HUDEP-2 (cell line): ENCODE data around the gene THRB.
A peak's percentile ranks its signal among the peaks of the same experiment; 100 is the strongest.

Source experiments
- DNase-seq, 76 experiments: peaks; one replicate each; lab custom pipeline; 2025; ENCODE audit not compliant: unreplicated experiment in 76 of 76; lab: John Stamatoyannopoulos, UW

Gene THRB

DNA sequence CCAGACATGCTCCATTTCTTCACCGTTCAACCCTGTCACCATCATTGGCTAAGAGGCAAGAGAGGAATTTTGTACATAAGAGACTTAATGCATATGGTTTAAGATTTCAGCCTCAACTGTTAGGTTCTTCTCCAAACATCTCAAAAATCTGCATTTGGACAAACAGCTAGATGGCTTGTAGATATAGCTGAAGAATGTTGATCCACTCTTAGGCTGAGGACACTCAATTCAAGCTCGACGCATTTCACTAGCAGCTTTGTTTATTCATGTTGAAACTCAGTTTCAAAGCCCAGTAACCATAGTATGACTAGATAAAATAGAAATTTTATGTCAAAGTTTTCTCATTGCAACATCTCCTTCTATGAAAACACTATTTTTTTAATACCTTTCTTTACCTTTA, 208.2 kb downstream of the THRB start:
- DNase-seq = no peak

- DNase-seq = no peak
These were observed 216.1 kb downstream of the THRB start for GRCh38 chr3:24278543-24278942.

DNA sequence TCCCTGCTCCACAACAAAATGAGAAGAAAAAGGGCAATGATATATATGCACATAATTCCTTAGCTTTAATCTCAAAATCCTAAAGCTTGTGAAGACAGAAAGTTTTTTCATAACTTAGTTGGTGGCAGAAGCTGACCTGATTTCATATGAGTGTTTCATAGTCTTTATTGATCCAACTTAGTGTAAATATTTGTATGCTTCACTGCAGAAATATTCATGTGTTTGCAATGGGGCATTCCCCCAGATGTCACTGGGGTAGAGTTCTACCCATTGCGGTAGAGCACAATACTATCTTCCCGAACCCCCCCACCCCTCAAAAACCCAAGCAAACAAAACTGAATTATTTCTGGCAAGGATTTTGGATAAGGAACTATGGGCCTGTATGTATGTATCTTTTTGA, 221.2 kb downstream of the THRB start:
- DNase-seq = no peak

DNA sequence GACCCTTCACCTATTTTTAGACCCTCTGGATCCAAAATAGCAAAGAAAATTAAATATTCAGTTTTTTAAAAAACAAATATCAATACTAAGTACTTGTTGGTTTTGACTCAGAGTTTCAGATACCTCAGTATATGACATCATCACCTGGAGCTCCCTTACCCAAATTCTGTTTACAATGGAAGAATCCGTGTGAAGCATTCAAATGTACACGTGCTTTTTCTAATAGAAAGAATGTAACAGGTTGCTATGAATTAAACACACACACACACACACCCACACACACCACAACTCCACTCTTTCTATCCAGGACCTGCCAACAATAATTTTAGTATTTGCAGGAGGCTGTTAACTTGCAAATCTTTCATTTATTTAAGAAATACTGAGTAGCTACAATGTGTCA, 221.8 kb downstream of the THRB start:
- no peak for DNase-seq

DNA sequence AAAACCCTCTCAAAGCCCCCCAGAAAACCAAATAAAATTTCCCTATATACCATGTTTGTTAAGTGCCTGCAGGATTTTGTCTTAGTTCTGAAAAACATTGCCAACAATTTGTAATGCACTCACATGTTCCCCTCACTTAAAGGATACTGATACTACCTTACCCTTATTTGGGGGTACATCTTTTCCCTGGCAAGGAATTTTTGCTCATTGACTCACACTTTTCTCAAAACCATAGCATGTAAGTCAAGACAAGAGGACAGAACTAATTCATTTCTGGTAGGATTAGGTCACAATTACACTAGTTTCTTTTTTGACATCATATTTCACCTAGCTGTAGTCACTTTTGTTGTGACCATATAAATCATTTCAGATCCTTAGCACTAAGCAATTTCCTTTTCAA, 222.2 kb downstream of the THRB start:
- no peak for DNase-seq

GRCh38 chr3:24271228-24271627, 223.4 kb downstream of the THRB start:
- no peak for DNase-seq

DNA sequence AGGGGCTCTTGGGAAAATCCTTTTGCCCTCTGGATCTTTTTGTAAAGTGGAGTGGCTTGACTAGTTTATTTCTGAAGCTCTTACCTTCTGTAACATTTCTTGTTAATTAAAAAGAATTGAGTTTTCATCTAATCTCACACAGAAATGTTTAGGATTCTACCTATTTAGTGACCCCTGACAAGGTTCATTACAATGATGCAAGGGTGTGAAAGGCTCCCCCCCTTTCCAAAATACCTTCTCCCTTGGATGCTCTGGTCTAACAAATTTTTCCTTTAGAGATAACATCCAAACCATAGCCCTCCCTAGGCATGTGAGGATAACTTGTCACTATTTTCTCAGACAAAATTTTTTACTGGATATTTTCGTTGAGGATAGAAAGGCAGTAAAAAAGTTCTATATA, 223.9 kb downstream of the THRB start:
- DNase-seq = no peak

GRCh38 chr3:24270204-24270691, 224.4 kb downstream of the THRB start:
- no peak for DNase-seq

DNA sequence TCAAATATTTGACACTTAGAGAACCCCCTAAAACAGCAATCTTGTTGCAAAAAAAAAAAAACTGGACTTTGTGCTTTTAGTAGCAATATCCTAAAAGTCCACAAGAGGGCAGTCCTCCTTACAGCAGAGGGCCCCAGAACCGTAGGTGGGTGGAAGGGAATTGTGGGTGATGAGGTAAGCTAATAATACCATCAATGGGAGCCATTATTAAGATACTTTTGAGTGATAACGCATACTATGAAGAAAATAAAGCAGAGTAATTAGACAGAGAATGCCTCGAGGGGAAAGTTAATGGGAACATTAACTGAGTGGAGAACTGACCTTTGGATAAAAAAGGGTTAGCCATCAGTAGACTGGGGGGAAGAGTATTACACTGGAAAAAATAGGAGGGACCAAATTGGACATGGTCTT, 229.9 kb downstream of the THRB start:
- DNase-seq = peak in 39 of 76 experiments; percentile 1 to 61 (median 17)

- DNase-seq = no peak
These were observed 230.6 kb downstream of the THRB start for GRCh38 chr3:24264011-24264410.

DNA sequence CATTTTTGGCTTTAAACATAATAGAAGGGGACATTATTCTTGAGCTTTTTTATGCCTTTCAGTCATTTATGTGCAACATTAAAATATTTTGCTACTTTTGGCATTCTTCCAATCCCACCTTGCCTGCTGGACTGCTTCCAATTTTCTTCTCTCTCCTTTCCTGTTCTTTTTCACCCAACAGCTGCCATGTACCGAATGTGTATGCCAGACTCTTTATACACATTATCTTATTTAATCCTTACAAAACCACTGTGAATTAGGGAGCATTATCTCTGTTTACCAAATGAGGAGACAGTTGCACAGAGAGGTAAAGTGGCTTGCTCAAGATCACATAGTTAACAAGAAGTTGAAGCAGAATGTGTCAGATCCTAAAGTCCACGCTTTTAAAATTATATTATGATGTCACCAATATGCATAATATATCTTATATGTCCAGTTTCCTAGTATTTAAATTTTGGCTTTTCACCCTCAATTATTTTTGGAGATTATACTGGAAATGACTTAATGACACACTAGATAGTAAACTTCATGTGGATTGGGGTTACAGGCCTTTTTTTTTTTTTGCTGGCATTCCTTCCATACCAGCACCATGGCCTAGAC, 231.5 kb downstream of the THRB start:
- peak in 13 of 76 experiments; percentile 1 to 63 (median 21) for DNase-seq

DNA sequence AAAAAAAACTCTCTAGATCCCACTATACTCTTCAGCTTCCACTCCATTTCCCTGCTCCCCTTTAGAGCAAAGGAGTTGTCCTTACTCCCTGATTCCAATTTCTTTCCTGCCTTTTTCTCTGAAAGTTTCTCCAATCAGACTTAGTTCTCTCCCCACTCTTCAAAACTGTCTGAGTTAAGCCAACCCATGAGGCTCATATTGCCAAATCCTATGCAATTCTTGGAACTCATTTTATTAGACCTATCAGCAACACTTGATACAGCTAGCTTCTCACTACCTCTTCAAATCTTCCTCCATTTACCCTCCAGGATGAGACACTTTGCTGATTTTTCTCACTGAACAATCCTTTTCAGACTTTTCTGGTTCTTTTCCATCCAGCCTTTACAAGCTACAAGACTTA, 233.1 kb downstream of the THRB start:
- no peak for DNase-seq

DNA sequence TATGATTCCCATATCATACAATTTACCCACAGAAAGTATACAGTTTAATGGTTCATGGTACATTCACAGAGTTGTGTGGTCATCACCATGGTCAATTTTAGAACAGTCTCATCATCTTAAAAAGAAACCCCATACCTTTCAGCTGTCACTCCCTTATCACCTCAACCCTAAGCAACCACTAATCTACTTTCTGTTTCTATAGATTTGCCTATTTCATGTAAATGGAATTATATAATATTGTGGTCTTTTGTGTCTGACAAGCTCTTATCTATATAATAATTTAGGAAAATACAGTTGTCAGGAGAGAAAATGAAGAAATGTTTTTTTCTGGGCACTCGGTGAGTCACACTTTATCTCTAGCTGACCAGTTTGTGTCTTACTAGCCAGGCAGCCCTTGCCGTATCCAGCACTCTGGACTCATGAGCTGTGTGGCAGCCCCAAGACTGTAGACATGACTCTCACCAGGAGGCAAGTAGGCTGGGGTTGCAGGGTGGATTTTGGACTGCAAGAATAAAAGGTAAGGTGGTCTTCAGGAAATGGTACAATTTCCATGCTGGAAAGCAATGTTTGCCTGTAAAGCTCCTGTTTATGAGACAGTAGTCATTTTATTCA, 234.6 kb downstream of the THRB start:
- DNase-seq = peak in 68 of 76 experiments; percentile 2 to 78 (median 42)

DNA sequence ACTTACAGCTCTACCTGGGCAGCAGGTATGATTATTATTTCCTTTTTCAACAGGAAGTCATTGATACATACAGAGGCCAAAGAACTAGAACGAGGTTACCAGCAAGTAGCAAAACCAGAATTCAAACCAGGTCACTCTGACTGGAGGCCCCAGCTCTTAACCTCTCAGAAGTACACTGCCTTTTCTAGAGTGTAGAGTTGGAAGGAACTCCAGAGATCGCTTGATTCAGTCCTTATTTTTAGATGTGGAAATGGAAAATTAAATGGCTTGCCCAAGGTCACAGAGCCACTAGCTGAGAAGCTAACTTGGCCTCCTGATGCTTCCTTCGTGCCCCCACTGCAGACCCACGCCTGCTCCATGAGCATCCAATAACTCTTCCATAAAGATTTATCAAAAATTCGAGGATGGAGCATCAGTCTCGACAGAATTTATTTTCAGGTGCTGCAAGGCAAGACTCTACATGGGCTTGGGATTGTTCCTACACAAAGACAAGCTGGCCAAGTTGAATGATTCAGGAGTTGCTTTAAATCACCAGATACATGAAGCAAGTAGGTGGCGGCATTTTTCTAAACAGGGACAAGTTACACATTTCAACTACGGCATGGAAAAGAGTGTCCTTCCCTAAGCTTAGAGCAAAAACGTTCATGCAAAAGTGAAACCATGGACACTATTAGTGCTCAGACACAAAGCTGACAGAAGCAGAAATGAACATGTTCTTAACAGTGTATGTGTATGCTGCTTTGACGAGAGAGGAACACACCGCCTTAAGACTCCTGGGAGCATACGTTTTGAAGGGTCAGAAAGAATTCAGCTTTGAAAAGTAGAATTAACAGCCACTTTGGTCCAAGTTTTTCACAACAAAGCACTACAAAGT, 235.7 kb downstream of the THRB start:
- DNase-seq = no peak

DNA sequence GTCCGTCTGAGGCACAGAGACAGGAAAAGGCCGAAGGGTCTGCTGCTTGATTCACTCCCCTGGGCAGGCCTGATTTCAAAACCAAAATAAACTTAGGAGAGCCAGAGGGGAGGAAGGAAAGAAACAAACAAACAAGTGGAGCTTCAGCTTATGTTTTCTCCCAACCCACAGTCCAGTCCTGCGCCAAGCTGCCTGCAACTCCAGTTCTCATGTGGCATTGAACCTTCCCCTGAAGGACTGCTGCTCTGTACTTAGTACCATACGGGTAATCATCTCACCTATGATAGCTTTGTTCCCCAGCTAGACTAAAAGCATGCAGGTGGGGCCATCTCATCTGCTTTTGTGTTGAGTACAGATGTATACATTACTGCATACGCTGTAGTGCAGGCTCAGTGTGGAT, 236.4 kb downstream of the THRB start:
- no peak for DNase-seq

GRCh38 chr3:24255414-24255813, 239.2 kb downstream of the THRB start:
- no peak for DNase-seq

- no peak for DNase-seq
These were observed 240.0 kb downstream of the THRB start for GRCh38 chr3:24254649-24255048.

DNA sequence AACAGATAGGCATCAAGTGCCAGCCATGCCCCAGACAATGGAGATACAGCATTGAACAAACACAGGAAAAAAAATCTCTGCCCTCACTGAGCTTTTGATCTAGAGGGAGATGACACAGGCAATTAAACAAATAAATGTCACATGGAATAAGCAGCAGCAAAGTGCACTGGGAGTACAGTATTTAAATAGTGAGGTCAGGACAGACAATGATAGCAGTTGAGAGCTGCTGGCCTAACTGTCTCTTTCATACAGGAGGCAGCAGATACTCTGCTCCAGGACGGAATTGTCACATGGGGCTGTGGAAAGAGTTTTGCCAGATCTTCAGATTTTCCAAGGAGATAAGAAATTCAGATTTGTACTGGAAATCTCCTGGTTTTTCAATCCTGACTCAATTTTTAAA, 241.3 kb downstream of the THRB start:
- no peak for DNase-seq

- no peak for DNase-seq
These were observed 245.1 kb downstream of the THRB start for GRCh38 chr3:24249523-24249922.

DNA sequence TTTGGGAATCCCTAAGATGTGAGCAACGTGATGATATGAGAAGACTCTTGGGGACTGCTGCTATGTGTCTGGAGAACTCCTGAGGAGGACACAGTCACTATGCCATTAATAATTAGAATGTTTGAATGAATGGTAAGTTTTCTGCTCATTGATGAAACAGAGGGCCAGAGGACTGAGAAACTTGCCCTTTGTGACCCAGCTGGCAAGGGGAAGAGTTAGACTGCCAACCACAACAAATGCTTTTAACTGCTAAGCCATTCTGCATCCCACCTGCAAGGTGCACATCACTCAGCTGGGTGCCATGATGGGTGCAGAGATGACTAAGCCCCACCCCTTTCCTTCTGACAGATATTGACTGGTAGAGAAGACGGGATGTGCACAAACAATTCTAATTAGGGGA, 249.6 kb downstream of the THRB start:
- DNase-seq = no peak

- no peak for DNase-seq
These were observed 250.2 kb downstream of the THRB start for GRCh38 chr3:24244491-24244890.
